ENCODE results near the gene STK10. TPM values are rescaled to one million over a fixed set of nuclear protein-coding genes. Genes with fewer than 3 reads are reported as not detected.

The STK10 gene
- total RNA-seq, 2 experiments from 2014 or later = 98.2 to 104 TPM

- intact Hi-C loops (cut with micrococcal nuclease) = no loop called here
- no peak for DNase-seq
- peaks cover 9% of the 10 kb centered on the region for H3K4me1 Mint-ChIP-seq (ENCODE audit: low read depth)
- H3K27me3 Mint-ChIP-seq = no peaks in the 10 kb centered on the region
- H3K9me3 Mint-ChIP-seq = no peaks in the 10 kb centered on the region
- H3K36me3 Mint-ChIP-seq = peaks cover 34% of the 10 kb centered on the region
- H3K27ac Mint-ChIP-seq = peak overlapping the region; percentile 33
- H3K4me3 Mint-ChIP-seq = no peak overlapping the region
- ChIA-PET CTCF (interaction anchor here (1.0 kb wide), 1 partner anchor 94 kb away, joined by 3 read pairs; the partner anchor contains the start of gene STK10), POLR2A (no interaction called here)
Measured at GRCh38 chr5:172093965-172094364, 94.1 kb downstream of the STK10 start.

DNA sequence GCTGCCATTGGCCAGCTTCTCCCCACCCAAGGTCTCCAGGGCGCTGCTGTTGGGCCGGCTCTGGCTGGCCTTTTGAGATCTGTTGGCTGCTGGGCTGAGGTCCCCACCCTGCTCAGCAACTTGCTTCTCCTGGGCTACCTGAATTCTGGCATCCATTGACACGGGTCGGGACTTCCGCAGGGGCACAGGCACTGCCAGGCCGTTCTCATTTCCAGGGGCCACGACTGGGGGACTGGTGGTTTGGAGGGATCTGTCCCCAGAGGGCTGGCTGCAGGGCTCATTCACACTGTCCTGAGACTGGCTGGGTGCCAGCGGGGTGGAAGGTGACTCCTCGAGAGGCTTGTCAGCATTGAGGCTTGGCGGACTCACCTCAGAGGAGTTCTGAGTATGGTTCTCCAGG, 94.5 kb downstream of the STK10 start:
- ChIA-PET CTCF (interaction anchor here (0.6 kb wide), 1 partner anchor 43 kb away, joined by 3 read pairs; no protein-coding TSS in a partner anchor), POLR2A (no interaction called here)
- no peaks in the 10 kb centered on the region for H3K27me3 Mint-ChIP-seq
- intact Hi-C loops (cut with micrococcal nuclease) = no loop called here
- DNase-seq = no peak
- H3K36me3 Mint-ChIP-seq = peaks cover 34% of the 10 kb centered on the region
- no peak overlapping the region for H3K4me3 Mint-ChIP-seq
- peaks cover 5% of the 10 kb centered on the region for H3K4me1 Mint-ChIP-seq (ENCODE audit: low read depth)
- H3K9me3 Mint-ChIP-seq = no peaks in the 10 kb centered on the region
- H3K27ac Mint-ChIP-seq = peak overlapping the region; percentile 33

GRCh38 chr5:172091956-172092732, 95.9 kb downstream of the STK10 start:
- Mint-ChIP-seq H3K9me3 (no peaks in the 10 kb centered on the region), H3K27ac (no peak overlapping the region), H3K27me3 (no peaks in the 10 kb centered on the region), H3K4me1 (ENCODE audit: low read depth) (peaks cover 4% of the 10 kb centered on the region), H3K4me3 (no peak overlapping the region), H3K36me3 (peaks cover 25% of the 10 kb centered on the region)
- no peak for DNase-seq
- intact Hi-C loops (cut with micrococcal nuclease) = no loop called here
- ChIA-PET POLR2A (no interaction called here), CTCF (interaction anchor here (2.2 kb wide), 1 partner anchor 33 kb away, joined by 5 read pairs; no protein-coding TSS in a partner anchor)

DNA sequence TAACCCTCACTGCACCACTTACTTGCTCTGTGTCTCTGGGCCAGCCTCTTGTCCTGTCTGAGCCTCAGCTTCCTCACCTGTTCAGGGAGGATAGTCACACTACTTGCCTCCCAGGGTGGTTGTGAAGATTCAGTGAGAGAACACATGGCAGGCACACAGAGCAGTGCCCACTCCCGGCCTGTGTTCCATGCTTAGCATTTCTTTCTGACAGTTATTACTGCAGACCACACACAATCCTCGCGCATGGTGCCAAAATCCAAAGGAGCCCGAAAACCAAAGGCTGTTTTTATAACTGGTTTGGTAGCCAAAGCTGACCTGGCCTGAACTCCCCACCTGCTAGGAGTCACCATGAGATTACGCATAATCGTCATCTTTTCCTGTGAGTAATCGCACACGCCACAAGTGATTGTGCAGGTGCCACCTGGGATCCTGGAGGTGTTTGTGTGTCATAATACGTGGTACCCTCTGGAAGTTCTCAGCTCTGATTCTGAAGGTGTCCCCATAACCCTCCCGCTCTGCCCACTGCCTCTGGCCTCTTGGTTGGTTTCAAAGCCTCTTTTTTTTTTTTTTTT, 97.0 kb downstream of the STK10 start:
- POLR2A ChIA-PET = interaction anchor here (0.9 kb wide), 1 partner anchor 11 kb away, joined by 4 read pairs; no protein-coding TSS in a partner anchor
- no peak for DNase-seq
- H3K27me3 Mint-ChIP-seq = no peaks in the 10 kb centered on the region
- peaks cover 11% of the 10 kb centered on the region for H3K4me1 Mint-ChIP-seq (ENCODE audit: low read depth)
- CTCF ChIA-PET = interaction anchor here (2.2 kb wide), 1 partner anchor 32 kb away, joined by 5 read pairs; no protein-coding TSS in a partner anchor
- no peak overlapping the region for H3K4me3 Mint-ChIP-seq
- peaks cover 25% of the 10 kb centered on the region for H3K36me3 Mint-ChIP-seq
- no peaks in the 10 kb centered on the region for H3K9me3 Mint-ChIP-seq
- intact Hi-C loops (cut with micrococcal nuclease) = no loop called here
- no peak overlapping the region for H3K27ac Mint-ChIP-seq

GRCh38 chr5:172089298-172090117, 98.5 kb downstream of the STK10 start:
- POLR2A ChIA-PET = no interaction called here
- Mint-ChIP-seq H3K36me3 (peaks cover 25% of the 10 kb centered on the region), H3K4me1 (ENCODE audit: low read depth) (peaks cover 12% of the 10 kb centered on the region), H3K9me3 (no peaks in the 10 kb centered on the region), H3K27ac (peak overlapping the region; percentile 39), H3K27me3 (no peaks in the 10 kb centered on the region), H3K4me3 (no peak overlapping the region)
- CTCF ChIA-PET = interaction anchor here (1.6 to 2.2 kb wide), 2 partner anchors 16 to 30 kb away, joined by 5 read pairs; no protein-coding TSS in a partner anchor
- no peak for DNase-seq
- intact Hi-C loops (cut with micrococcal nuclease) = no loop called here

GRCh38 chr5:172088801-172089200, 99.2 kb downstream of the STK10 start:
- Mint-ChIP-seq H3K27me3 (no peaks in the 10 kb centered on the region), H3K4me3 (no peak overlapping the region), H3K9me3 (no peaks in the 10 kb centered on the region), H3K27ac (peak overlapping the region; percentile 39), H3K36me3 (peaks cover 25% of the 10 kb centered on the region), H3K4me1 (ENCODE audit: low read depth) (peaks cover 12% of the 10 kb centered on the region)
- ChIA-PET CTCF (interaction anchor here (1.2 to 1.6 kb wide), 3 partner anchors 16 to 205 kb away, joined by 3 to 5 read pairs (median 3); no protein-coding TSS in a partner anchor), POLR2A (no interaction called here)
- DNase-seq = no peak
- intact Hi-C loops (cut with micrococcal nuclease) = no loop called here

GRCh38 chr5:172086194-172086975, 101.6 kb downstream of the STK10 start:
- intact Hi-C loops (cut with micrococcal nuclease) = no loop called here
- H3K27ac Mint-ChIP-seq = peak overlapping the region; percentile 19
- no peak overlapping the region for H3K4me3 Mint-ChIP-seq
- ChIA-PET CTCF (no interaction called here), POLR2A (no interaction called here)
- DNase-seq = no peak
- peaks cover 30% of the 10 kb centered on the region for H3K36me3 Mint-ChIP-seq
- H3K9me3 Mint-ChIP-seq = no peaks in the 10 kb centered on the region
- no peaks in the 10 kb centered on the region for H3K27me3 Mint-ChIP-seq
- H3K4me1 Mint-ChIP-seq (ENCODE audit: low read depth) = peaks cover 12% of the 10 kb centered on the region

DNA sequence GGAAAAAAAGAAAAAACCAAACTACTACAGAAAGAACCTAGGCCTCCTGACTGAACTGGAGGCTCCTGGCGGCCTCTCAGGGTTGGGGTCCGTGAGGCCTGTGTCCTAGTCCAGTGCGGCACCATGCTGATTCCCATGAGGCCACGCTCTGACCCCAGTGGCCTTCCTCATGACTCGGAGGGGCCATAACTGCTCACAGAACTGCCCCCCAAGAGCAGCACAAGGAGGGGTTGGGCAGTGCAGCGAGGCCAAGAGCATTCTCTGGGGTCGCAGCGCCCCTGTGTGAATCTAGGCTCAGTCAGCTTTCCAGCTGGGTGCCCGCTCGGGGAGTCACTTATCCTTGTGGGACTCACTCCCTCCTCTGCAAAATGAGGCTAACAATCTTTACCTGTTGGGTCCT, 102.3 kb downstream of the STK10 start:
- ChIA-PET CTCF (no interaction called here), POLR2A (no interaction called here)
- intact Hi-C loops (cut with micrococcal nuclease) = no loop called here
- DNase-seq = no peak
- H3K9me3 Mint-ChIP-seq = no peaks in the 10 kb centered on the region
- H3K27me3 Mint-ChIP-seq = no peaks in the 10 kb centered on the region
- H3K36me3 Mint-ChIP-seq = peaks cover 27% of the 10 kb centered on the region
- H3K27ac Mint-ChIP-seq = peak overlapping the region; percentile 19
- peaks cover 8% of the 10 kb centered on the region for H3K4me1 Mint-ChIP-seq (ENCODE audit: low read depth)
- no peak overlapping the region for H3K4me3 Mint-ChIP-seq

DNA sequence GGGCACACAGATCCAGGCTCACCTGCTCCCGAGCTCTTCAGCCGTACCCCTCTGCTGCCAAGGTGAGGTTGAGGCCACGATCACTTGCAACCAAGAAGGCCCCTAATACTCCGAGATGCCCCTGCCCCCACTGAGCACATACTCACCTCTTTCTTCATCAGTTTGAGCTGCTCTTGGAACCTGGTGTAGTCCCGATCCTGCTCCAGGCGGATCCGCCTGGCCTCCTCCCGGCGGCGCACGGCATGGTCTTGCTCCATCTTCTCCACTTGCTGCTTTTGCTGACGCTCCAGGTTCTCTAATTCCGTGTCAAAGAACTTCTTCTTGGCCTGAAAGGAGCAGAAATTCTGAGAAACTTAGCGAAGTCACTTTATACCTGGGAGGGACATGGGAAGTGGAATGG, 105.8 kb downstream of the STK10 start:
- peaks cover 21% of the 10 kb centered on the region for H3K4me1 Mint-ChIP-seq (ENCODE audit: low read depth)
- H3K27ac Mint-ChIP-seq = peak overlapping the region; percentile 1
- CTCF ChIA-PET = no interaction called here
- H3K27me3 Mint-ChIP-seq = no peaks in the 10 kb centered on the region
- DNase-seq = no peak
- peaks cover 27% of the 10 kb centered on the region for H3K36me3 Mint-ChIP-seq
- no peaks in the 10 kb centered on the region for H3K9me3 Mint-ChIP-seq
- intact Hi-C loops (cut with micrococcal nuclease) = no loop called here
- no peak overlapping the region for H3K4me3 Mint-ChIP-seq
- POLR2A ChIA-PET = no interaction called here

GRCh38 chr5:172079876-172080275, 108.1 kb downstream of the STK10 start:
- ChIA-PET POLR2A (interaction anchor here (1.3 to 1.5 kb wide), 2 partner anchors 11 to 108 kb away, joined by 4 read pairs; partner anchors contain the start of gene STK10), CTCF (interaction anchor here (1.5 to 2.2 kb wide), 2 partner anchors 10 to 21 kb away, joined by 5 to 6 read pairs; no protein-coding TSS in a partner anchor)
- H3K36me3 Mint-ChIP-seq = peaks cover 43% of the 10 kb centered on the region
- DNase-seq = no peak
- intact Hi-C loops (cut with micrococcal nuclease) = no loop called here
- H3K4me1 Mint-ChIP-seq (ENCODE audit: low read depth) = peaks cover 13% of the 10 kb centered on the region
- H3K27me3 Mint-ChIP-seq = no peaks in the 10 kb centered on the region
- no peaks in the 10 kb centered on the region for H3K9me3 Mint-ChIP-seq
- H3K4me3 Mint-ChIP-seq = no peak overlapping the region
- H3K27ac Mint-ChIP-seq = peak overlapping the region; percentile 23

- peaks cover 46% of the 10 kb centered on the region for H3K36me3 Mint-ChIP-seq
- no peaks in the 10 kb centered on the region for H3K27me3 Mint-ChIP-seq
- H3K4me3 Mint-ChIP-seq = no peak overlapping the region
- ChIA-PET CTCF (interaction anchor here (0.6 to 2.2 kb wide), 3 partner anchors 9 to 395 kb away, joined by 3 to 6 read pairs (median 5); no protein-coding TSS in a partner anchor), POLR2A (no interaction called here)
- intact Hi-C loops (cut with micrococcal nuclease) = no loop called here
- peaks cover 13% of the 10 kb centered on the region for H3K4me1 Mint-ChIP-seq (ENCODE audit: low read depth)
- no peak for DNase-seq
- no peaks in the 10 kb centered on the region for H3K9me3 Mint-ChIP-seq
- H3K27ac Mint-ChIP-seq = peak overlapping the region; percentile 70
Measured at GRCh38 chr5:172078726-172079345, 109.2 kb downstream of the STK10 start.
